ENCODE measurements around the gene GPR4.
"Not testable (repeated sequence)": the region's sequence is repeated elsewhere in the genome, so short reads cannot be mapped to it uniquely, and the experiment has no call there.

Gene GPR4

DNA sequence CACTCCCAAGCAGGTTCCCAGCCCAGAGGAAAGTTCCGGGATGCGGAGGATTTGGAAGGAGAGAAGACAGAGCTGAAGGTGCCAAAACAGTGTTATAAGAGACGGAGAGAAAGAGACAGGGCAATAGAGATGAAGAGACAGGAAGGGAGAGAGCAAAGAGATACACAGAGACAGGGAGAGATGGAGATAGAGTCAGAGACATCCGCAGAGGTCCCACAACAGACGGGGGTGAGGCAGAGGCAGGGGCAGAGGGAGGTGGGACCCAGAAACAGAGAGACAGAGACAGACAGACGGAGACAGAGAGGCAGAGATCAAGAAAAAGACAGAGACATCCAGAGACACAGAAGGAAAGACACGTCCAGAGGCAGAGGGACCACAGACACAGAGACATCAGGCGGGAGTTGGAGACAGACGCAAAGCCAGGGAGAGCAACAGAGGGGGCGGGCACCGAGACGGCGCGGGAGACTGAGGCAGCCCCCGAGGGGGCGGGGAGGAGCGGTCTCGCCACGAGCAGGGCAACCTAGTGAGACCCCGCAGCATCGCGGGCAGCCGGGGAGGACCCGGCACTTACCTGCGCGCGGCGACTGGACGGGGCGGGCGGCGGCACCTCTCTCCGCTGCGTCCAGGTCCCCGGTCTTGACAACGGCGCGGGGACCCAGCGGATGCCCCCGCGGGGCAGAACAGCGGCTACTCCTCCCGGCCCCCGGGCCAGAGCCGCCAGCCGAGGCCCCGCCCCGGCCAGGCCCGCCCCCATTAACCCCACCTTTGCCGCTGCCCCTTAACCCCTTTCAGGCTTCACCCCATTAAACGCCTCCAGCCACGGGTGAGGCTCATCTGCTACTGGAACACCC lies at the start of gene GPR4:
GPR4 (minus strand) TSS at position 689 of the 851 bp plus-strand sequence. CDS start 10,346 bp downstream, outside the sequence.
- no peak for DNase-seq (ENCODE audit: low spot score)

DNA sequence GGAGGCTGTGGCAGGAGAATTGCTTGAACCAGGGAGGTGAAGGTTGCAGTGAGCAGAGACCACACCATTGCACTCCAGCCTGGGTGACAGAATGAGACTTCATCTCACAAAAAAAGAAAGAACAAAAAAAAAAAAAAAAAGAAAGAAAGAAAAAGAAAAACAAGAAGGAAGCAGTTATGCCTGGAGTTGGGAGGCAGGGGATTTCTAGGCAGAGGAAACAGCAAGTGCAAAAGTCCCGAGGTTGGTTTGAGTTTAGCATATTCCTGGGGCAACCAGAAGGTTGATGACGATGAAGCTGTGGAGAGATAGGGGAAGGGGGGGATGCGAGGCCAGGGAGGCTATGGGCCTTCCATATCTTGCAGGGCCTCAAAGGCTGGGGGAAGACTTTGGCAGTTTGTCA lies 48.7 kb upstream of the GPR4 start:
- DNase-seq (ENCODE audit: low spot score): no peak

DNA sequence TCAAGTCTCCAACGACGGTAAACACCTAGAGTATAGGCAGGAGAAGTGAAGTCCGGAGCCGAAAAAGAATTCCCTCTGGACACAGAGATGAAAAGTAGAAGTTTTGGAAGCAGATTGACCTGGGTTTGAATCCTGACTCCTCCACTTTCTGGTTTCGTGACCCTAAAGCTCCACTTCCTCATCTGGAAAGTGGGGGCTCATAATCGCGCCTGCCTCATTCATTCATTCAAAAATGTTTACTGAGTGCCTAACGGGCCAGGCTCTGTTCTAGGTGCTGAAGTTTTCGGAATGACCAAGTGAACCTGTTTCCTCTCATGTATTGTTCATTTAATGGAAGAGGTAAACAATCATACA lies 44.3 kb upstream of the GPR4 start:
- no peak for DNase-seq (ENCODE audit: low spot score)

DNA sequence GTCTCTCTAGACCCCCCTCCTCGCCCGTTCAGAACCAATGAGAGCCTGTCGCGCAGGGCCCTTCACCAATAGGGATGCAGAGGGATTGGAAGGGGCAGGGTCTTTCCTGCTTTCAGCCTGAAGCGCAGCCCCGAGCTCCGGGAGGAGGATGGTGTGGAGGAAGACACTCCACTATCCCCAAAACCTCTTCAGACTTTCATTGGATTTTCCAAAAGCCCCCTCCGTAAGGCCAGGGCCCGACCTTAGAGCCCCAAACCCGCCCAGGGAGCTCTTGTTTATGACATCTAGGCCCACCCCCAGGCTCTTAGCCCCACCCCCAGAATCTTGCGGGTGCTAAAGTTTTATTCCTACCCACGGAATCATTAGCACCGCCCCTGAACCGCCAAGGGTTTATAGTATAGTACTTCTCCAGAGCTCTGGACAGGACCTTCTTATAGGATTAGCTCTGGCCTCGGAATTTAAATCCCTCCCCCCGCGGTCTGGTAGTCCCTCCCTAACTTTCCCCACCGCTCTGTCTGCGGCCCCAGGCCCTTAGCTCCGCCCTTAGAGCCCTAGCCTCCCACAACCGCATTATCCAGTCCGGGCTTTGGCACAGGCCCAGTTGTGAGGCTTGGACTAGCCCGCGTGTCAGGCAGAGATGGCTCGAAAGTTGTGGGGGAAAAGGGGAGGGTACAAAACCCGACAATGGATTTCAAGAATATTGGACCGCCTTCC lies 43.8 kb upstream of the GPR4 start:
- peak; percentile 98 for DNase-seq (ENCODE audit: low spot score)

DNA sequence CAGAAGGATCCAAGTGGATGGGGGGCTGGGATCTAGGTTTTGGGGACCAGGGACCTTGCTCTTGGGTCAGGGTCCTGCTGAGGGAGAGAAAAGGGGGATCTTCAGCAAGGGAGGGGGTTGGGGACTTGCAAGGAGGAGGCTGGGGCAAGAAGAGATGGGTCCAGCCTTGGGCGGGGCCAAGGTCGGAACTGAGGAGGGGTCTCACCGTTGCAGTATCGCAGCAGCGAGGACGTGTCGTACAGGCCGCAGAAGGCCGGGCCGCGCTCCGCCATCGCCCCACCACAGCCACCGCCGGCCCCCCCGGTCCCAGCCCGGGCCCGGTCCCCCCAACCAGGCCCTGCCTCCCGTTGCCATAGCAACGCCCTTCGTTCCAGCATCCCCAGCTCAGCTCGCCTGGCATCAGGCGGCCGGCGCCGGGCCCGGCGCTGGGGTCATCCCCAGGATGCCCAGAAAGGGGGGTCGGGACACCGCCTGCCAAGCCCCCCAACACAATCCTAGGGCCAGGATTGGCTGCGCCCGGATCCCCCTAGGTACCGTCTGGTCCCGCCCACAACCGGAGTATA lies 43.1 kb upstream of the GPR4 start:
- DNase-seq (ENCODE audit: low spot score): no peak

DNA sequence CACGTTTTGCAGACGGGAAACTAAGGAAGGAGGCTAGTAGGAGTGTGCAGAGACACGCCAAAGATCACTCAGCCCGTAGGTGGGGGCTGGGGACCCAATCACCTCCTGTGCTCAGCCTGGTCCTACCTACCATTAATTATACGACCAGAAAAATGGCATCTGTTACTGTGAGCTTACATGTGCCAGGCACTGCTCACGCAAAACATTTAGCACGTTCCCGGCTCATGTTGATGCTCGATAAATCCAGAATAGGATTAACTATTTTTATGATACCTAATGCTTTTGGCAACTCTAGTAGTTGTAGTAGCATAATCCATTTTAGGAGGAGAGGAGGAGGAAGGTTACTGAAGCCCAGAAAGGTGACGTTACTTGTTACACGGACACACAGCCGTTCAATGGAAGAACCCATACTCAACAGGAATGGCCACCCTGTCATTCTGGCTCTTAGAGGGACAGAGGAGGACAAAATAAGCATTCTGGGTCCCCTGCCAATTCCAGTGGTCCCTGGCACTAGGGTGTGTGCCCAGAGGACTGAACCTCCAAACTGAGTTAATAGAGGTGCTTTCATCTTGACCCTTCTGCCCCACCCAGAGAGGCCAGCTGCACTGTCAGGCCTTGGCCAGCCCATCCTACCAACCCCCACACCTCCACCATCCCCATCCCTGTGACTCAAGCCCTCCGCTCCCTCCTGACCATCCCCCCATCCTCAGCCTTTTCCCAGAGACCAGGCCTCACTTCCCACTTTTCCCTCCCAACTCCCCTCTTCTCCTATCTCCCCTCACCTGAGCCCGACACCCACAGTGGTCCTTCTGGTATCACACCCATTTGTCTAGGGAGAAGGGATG lies 42.1 kb upstream of the GPR4 start:
- peak; percentile 31 for DNase-seq (ENCODE audit: low spot score)

GRCh38 chr19:45643024-45643926 lies 41.3 kb upstream of the GPR4 start:
- DNase-seq (ENCODE audit: low spot score): peak; percentile 89

GRCh38 chr19:45641274-45642105 lies 39.5 kb upstream of the GPR4 start:
- peak; percentile 48 for DNase-seq (ENCODE audit: low spot score)

DNA sequence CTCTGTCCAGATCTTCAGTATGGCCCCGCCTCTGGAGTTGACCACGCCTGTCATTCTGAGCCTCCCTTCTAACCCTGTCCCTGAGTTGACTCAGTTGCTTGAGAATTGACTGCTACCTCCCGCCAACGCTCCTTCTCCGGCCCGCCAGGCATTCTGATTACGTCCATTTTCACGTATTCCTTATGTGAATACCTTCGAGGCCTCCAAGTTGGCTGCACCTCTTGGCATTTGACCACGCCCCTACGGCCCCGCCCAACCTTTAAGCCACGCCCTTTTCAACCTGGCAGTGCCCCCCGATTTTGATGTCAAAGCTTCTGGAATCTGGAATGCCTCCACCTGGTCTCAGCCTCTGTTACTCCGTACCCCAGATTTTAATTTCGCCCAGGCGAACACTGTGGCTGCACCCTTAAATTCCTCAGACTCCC lies 38.8 kb upstream of the GPR4 start:
- DNase-seq (ENCODE audit: low spot score): no peak

DNA sequence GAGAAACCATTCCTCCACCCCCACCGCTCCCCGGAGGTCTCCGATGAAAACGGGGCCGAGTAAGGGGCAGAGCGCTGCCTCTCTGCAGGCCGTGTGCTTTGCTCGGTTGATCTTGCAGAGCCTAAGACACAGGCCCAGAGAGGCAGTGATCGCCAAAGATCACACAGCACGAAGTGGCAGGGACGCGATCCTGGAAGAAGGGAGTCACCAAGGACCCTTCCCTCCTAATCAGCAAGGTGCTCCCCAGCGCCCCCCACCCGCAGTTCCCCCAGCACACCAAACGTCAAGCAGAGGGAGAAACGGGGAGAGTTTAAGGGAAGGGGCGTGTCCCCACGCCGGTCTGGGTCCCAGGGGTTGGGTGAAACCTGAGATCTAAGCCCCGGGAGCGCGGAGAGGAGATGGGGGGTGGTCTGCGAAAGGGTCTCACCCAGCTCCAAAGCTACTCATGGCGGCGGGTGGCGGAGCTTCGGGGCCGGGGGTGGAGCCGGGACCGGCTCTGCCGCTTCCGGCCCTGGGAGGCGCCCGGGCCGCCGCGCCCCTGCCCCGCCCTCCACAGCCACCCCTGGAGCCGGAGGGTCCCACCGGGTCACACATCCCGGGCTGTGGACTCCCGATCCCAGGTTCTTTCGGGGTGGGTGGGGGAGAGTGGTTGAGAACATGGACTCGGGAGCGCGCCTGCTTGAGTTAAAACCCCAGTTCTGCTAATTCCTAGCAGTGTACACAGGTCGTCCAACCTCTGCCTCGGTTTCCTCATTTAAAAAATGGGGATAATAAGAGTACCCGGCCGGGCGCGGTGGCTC lies 37.1 kb upstream of the GPR4 start, which contains the start of gene EML2:
EML2 (minus strand) TSS at position 468 of the 800 bp plus-strand sequence; CDS start at position 447, 21 bp downstream.
- DNase-seq (ENCODE audit: low spot score): no peak

DNA sequence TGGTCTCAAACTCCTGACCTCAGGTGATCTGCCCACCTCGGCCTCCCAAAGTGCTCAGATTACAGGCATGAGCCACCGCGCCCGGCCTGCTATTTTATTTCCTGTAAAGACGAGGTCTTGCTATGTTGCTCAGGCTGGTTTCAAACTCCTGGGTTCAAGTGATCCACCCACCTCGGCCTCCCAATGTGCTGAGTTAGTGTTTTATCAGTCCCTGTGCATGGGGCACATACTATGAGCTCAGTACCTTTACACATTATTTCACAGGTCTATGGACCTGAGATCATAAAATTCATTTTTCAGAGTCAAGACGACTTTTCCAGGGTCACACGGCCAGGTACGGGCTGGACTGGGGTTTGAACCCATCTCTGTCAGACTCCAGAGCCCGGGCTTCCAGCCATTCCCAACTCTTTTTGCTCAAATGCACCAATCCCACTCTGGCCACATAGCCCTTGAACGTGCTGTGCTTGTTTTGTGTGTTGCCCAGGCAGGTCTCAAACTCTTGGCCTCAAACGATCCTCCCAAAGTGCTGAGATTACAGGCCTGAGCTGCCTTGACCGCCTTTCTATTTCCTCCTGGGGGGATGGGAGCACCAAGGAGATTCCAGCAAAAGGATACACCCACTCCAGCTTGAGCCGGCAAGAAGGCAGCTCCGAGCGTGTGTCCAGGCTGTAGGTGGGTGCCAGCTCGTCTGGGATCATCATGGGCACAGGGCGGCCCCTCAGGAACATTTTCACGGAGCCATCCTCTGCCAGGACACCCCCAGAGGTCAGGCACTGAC lies 36.1 kb upstream of the GPR4 start:
- DNase-seq (ENCODE audit: low spot score): no peak

GRCh38 chr19:45636902-45637301 lies 34.9 kb upstream of the GPR4 start:
- no peak for DNase-seq (ENCODE audit: low spot score)

DNA sequence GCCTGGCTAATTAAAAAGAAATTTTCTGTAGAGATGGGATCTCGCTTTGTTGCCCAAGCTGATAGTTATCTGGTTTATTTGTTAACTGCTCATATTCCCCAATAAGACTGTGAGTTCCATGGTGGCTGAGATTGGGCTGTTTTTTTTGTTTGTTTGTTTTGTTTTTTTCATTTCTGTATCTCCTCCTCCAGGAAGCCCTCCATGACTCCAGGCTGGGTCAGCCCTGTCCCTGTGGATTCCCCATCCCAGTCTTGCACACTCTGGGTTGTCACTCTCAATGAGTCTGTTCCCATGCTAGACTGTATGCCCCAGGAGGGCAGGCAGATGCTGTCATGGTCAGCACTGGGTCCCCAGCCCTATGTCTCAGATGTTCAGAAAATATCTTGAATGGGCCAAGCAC lies 34.3 kb upstream of the GPR4 start:
- DNase-seq (ENCODE audit: low spot score): no peak

DNA sequence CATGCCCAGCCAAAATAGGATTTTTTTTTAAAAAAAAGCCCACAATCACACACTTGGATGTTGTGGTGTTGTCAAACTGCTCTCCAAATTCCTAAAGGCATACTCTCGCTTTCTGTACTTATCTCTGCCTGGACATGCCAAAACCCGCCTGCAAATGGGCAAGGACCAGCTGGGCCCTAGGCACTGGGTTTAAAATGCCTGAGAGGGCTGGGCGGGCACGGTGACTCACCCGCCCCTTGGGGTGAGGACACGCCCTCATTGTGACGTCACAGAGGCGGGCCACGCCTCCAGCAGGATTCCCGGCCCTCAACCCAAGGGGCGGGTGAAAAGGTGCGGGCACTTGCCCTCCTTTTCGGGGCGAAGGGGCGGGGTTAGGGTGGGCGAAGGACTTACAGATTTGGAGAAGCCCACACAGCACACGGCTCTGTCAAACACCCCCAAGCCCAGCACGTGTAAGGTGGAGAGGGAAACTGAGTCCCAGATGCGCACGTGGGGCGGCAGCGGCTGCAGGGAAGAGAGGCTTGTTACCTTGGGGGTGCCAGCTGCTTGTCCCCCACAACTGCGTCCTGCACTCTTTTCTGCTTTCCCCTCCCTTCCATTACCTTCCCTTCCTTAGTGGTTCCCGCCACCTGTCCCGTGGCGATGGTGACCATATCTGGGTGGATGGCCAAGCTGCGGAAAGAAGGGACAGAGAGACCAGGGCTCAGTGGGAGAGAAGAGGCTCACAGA lies 30.6 kb upstream of the GPR4 start:
- peak; percentile 53 for DNase-seq (ENCODE audit: low spot score)

DNA sequence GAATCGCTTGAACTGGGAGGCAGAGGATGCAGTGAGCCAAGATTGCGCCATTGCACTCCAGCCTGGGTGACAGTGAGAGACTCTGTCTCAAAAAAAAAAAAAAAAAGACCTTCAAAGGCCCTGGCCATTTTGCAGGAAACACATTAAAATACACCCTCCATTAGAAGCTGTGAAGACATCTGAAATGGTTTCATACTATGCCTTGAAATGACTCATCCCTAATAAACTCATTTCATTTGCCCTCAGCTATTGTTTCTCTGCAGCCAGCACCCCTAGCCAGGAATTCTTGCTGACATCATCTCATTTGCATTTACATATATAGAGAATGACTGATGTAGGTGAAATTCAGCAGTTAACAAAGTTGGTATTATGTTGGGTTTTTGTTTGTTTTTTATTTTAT lies 28.5 kb upstream of the GPR4 start:
- DNase-seq (ENCODE audit: low spot score): no peak

GRCh38 chr19:45629704-45630103 lies 27.7 kb upstream of the GPR4 start:
- no peak for DNase-seq (ENCODE audit: low spot score)

DNA sequence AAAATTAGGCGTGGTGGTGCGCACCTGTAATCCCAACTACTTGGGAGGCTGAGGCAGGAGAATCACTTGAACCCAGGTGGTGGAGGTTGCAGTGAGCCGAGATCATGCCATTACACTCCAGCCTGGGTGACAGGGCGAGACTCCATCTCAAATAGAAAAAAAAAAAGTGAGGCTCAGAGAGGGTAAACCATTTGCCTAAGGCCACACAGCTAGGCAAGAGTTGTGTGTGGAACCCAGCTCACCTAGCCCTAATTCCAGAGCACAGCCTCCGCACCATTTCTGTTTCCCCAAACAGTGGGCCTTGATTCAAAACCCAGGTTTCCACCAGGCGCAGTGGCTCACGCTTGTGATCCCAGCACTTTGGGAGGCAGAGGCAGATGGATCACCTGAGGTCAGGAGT lies 26.2 kb upstream of the GPR4 start:
- not testable (repeated sequence) for DNase-seq (ENCODE audit: low spot score)

GRCh38 chr19:45623984-45624383 lies 22.0 kb upstream of the GPR4 start:
- no peak for DNase-seq (ENCODE audit: low spot score)

Measured in Ammon's horn (tissue), 1 donor.